Activated T-cell treated with anti-CD3 and anti-CD28 coated beads for 48 hours (primary cell): ENCODE data around the gene LHX4.

ENCODE experiments used
- DNase-seq: peaks from one replicate; pipeline ENCODE4 v3.0.0-alpha.2; 2020; ENCODE audit warnings: low read depth

LHX4 gene

GRCh38 chr1:180257486-180257885 is 27.4 kb downstream of the LHX4 start:
- no peak for DNase-seq

DNA sequence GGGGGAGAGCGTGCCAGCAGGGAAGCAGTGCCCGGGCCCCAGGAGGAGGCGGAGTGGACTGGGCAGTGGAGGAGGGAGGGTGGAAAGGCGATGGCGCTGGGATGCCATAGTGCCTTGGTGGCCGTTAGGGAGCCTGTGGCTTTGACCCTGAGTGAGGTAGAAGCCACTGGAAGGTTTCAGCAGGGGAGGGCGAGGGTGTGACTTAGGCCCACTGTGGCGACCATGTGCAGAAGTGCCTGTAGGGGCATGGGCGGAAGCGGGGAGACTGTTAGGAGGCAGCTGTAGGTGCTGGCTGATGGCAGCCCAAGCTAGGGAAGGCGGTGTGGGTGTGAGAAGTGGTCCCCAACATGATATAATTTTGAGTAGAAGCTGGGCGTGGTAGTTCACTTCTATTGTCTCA is 28.2 kb downstream of the LHX4 start:
- DNase-seq = no peak

DNA sequence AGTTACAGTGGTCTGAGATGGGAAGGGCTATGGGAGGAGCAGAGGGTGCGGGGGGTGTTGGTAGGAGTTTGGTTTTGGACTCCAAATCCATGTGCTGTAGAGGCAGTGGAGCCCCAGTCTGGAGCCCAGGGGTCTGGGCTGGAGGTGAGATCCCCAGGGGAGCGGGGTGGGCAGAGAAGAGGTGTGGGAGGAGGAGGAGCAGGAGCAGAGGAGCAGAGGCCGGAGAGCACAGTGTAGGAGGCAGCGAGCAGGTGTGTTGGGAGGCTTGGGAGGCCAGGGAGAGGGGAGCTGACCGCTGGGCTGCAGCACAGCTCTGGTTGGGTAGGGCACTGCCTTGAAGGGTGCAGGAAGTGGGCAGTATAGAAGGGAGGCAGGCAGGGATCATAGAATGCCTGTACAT is 28.9 kb downstream of the LHX4 start:
- no peak for DNase-seq

- DNase-seq = no peak
Measured at GRCh38 chr1:180259431-180260338, 29.6 kb downstream of the LHX4 start.

DNA sequence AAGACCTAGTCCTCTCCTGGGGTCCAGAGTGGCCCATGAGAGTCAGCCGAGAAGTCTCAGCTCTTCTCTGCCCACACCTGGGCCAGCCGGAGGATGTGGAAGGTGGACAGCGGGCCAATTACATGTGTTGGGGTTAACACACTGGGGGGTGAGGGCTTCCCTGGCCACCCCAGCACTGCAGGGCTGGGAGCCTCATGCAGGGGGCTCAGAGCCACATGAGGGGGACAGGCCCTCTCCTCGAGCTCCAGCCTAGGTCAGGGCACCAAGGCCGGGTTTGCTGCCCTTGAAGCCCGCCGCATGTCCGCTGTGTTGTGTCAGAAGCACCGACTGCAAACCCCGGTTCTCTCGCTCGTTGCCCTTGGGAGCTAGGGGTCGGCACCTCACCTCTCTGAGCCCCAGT is 30.5 kb downstream of the LHX4 start:
- DNase-seq = no peak

DNA sequence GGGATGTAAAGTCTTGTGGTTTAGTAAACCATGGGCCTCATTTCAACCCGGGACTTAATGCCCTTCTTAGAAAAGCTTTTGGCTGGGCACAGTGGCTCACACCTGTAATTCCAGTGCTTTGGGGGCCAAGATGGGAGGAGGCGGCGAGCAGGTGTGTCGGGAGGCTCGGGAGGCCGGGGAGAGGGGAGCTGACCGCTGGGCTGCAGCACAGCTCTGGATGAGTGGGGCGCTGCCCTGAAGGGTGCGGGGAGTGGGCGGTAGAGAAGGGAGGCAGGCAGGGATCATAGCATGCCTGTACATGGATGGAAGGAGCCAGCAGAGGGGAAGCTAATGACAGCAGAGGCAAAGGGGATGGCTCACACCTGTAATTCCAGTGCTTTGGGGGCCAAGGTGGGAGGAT is 31.0 kb downstream of the LHX4 start:
- no peak for DNase-seq

DNA sequence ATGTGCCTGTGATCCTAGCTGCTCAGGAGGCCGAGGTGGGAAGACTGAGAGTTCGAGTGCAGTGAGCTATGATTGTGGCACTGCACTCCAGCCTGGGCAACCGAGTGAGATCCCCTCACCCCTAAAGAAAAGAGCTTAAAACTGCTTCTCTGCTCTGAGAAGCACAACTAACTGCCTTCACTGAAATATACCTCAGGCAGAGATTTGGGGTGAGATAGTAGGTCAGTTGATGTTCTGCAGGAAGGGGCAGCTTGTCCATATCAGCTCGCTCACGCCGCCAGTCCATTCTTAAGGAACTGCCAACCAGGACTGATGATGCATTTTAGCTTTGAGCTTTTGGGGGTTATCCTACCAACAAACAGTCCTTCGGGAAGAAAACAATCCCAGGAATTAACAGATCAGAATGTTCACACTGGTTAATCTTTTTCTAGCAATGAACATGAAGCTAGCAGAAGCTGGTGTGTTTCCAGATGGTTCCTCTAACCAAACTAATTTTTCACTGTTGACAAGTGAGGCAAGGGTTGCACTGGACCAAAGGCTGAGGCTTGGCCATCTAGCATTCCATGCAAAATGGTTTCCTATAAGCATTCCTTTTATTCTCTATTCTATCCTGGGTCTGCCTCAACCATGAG is 31.6 kb downstream of the LHX4 start:
- no peak for DNase-seq

DNA sequence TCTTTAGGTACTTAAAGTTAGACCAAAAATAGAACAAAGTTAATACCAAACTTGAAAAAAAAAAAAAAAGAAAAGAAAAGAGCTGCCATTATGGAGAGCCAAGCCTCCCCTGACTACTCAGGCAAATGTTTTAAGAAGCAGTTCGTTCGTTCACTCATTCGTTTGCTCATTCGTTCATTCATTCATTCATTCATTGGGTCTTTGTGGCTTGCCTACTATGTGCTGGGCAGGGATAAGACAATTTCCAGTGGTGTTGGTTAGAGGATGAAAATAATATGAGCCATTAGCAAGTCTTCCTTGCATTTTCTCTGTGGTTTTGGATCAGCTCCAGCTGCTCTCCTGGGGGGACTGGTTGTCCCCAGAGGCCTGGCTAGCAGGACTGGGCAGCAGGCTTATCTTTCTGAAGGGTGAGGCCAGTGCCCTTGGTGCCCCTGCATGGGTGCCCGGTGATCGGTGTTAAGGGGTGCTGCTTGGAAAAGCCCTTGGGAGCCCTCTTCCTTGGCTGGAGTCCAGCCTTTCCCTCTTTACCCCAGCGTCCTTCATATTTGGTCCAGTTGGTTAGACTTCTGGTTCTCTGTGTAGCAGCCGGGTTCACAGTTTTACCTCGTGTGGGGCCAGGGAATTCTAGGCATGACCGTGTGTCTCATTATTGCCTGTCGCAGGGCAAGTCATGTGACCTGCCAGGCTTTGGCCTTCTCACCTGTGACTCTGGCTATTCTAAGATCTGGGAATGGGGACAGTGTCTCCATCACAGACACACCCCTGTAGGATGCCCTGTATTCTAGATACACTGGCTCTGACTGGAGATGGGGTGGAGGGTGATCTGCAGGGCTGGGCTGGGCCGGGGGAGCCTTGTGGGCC is 32.8 kb downstream of the LHX4 start:
- no peak for DNase-seq

DNA sequence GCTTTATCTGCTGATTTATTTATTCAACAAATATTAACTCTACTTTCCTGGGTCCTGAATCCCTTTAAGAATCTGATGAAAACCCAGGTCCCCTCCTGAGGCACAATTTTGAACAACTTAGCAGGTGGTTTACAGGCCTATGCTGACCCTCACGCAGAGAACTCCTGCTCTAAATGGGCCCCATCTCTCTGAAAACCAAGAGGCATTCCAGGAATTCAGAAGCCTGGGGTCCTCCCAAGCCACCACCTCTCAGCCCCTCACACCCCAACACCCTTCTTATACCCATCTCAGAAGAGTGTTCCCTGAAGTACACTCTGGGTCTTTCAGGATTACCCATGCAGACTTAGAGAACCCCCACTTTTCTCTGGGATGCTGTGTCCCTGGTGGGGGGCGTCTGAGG is 34.5 kb downstream of the LHX4 start:
- DNase-seq = no peak

- no peak for DNase-seq
Measured at GRCh38 chr1:180265201-180265600, 35.1 kb downstream of the LHX4 start.

DNA sequence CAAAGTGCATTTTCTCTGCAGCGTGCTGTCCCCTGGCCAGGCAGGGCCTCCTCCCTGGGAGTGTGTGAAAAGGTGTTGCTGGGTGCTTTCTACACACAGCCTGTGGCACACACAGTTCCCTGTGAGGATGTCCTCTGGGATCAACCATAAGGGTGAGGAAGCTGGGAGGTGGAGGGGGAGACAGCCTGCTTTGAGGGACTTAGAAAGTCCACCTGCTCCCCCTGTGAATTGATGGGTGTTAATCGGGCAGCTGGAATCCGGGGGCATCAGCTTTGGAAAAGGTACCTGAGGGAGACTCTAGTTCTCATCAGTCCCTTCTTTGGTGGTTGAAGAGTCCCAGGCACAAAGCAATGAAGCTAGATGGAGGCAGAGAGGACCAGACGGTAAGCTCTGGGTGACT is 35.8 kb downstream of the LHX4 start:
- no peak for DNase-seq

GRCh38 chr1:180266275-180267210 is 36.5 kb downstream of the LHX4 start:
- no peak for DNase-seq

DNA sequence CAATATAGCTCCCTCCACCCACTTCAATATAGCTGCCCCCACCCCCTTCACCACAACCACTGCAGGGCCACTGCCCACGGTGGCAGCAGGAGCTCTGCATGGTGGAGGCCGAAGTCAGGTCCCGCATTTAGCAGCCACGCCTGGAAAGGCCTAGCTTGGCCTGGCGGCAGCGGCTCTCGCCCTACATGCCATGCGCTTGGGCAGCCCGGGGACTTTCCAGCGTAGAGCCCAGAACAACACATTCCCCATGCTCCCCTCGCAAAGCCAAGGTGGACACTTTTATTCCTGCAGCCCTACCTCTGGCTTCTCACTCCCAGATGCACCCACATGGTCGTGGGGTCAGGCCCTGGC is 37.1 kb downstream of the LHX4 start:
- no peak for DNase-seq

DNA sequence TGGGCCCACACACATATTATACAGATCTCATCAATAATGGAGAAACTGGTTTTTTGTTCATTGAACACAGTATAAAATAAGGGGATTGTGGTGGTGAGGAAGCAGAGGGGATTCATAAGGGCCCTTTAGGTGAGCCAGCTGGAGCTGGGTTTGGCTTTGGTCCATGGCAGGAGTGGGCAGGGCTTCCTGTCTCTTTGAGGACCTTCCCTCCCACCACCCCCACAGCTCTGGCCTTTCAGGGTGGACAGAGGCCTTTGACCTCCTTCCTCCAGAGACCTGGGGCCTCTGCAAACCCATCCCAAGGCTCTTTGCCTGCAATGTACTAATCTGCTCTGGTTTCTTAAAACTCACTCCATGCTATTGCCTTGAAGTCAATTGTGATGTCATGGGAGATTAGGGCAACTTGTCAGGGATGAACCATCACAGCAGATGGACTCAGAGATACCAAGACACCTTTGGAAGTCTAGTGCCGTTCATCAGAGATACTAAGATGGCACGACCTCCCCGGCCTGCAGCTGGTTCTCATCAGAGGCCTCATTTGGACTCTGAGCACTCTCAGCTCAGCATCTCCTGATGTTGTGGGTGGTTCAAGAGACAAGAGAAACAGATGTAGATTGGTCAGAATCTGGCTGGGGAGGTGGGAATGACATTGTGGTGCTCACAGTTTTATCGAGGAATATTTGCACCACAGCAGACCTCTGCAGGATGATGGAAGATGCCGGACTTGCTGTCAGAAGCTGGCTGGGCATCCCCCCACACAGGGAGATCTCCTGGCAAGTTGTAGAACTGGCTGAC is 37.9 kb downstream of the LHX4 start:
- no peak for DNase-seq

GRCh38 chr1:180268556-180269075 is 38.6 kb downstream of the LHX4 start:
- no peak for DNase-seq

DNA sequence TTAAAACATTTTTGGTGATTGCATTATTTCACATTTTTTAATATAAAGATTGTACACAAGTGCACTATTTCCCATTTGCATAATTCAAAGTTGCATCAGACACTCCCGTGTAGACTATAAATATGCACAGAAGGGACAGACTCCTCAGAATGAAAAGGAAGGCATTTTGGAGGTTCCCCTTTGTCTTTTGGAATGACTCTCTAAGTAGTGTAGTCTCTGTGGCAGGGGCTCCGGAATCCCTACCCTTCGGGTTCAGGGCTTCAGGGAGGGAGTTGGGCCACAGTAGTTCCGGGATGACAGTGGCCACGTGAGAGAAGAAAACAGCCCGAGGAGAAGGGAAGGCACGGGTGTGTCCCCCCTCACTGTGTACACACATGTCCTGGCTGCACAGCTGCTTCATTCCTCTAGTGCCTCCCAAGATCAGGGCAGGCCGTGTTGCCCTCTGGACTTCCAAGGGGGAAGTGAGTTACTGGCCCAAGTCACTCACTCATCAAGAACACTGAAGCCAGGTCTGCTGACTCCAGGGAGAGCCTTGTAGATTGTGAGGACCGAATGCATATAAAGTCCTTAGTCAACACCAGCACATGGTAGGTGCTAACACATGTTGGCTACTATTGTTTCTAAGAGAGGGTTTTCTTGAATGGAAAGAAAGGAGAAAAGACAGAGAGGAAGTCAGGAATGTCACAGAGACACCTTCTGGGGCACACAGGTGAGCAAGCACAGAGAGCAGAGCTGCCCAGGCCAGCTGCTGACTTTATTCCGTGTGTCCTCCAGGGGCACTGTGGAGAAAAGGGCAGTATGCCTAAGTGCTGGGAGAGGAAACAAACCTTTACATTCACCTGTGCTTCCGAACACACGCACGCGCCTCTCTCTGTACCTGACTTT is 39.8 kb downstream of the LHX4 start:
- no peak for DNase-seq

DNA sequence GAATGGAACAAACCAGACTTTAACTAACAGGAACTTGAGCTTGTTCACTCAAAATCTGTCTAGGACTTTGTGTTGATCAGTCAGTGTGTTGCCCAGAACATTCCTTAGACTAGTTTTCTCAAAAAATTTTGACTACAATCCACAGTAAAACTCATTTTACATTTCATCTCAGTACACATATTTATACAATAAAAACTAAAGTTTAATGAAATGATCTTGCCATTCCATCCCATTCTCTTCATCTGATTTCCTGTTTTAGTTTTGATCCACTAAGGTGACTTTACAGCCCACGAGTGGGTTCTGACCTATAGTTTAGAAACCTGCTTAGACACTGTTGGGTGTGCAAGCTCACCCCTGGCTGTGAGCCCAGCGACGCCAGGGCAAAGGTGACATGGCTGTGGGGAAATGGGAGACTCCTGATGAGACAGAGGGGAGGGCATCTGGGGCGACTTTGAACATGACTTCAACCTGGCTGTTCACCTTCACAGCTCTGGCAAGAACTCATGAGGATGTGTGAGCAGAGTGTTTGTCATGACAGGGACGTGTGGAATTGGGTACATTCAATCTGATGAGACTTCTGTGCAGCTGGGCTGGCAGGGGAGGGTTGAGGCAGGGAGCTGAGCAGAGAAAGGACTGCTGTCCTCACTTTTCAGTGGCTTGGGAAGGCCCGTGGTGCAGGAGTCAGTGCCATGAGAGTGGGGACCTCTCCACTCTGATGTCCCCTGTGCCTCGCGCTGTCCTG is 40.6 kb downstream of the LHX4 start:
- DNase-seq = no peak

GRCh38 chr1:180271272-180272255 is 41.5 kb downstream of the LHX4 start:
- no peak for DNase-seq
